Erythroblast (primary cell): Measurements from ENCODE around the gene TMEM255A.

ENCODE experiments used
- GATA1 ChIP-seq: IDR thresholded peaks from 2 replicates; pipeline ENCODE4 v1.6.1; 2011; ENCODE audit warnings: low read depth, mild to moderate bottlenecking, control low read depth, low read length, moderate library complexity
- POLR2A ChIP-seq: IDR thresholded peaks from 2 replicates; pipeline ENCODE4 v1.6.1; 2011; ENCODE audit warnings: mild to moderate bottlenecking, low read length

DNA sequence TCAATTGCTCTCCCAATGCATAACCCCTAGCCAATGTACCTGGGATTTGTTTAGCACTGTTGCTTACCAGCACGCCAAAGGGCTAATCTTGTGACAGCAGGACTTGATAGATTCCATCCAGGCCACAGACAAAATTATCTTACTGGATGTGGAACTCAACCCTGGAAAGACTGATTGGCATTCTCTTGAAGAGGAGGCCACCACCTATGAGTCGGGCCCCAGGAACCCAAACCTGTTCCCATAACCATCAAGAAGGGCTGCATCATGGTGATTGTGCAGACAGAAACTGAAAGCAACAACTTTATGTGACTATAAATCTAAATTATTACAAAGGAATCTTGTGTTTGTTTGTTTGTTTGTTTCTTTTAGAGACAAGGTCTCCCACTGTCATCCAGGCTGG, 19.9 kb upstream of the TMEM255A start:
- TF ChIP-seq POLR2A (no peak), GATA1 (no peak)
